Peyer's patch (tissue), 4 donors: ENCODE measurements around the gene C11orf16.

ENCODE experiments used
- POLR2A ChIP-seq, 2 donors: fragments of 450-650 bp; IDR thresholded peaks; one replicate each; pipeline ENCODE4 v1.5.1; 2017; ENCODE audit warnings: antibody characterized with exemption in 2 of 2, mild to moderate bottlenecking in 2 of 2, moderate library complexity in 2 of 2
- TF ChIP-seq, protein P1 (sequence below), 6 experiments: fragments of 450-650 bp in 4 of 6; fragments of 200-600 bp in 2 of 6; sonication (generic) in 1 of 6; IDR thresholded peaks; one replicate each; pipeline ENCODE4 v1.5.1; 2017 to 2019; ENCODE audit warnings: antibody characterized with exemption in 6 of 6, mild to moderate bottlenecking in 3 of 6, moderate library complexity in 1 of 6

GRCh38 chr11:8926236-8926635, 6.5 kb downstream of the C11orf16 start:
- TF ChIP-seq, protein P1, sequence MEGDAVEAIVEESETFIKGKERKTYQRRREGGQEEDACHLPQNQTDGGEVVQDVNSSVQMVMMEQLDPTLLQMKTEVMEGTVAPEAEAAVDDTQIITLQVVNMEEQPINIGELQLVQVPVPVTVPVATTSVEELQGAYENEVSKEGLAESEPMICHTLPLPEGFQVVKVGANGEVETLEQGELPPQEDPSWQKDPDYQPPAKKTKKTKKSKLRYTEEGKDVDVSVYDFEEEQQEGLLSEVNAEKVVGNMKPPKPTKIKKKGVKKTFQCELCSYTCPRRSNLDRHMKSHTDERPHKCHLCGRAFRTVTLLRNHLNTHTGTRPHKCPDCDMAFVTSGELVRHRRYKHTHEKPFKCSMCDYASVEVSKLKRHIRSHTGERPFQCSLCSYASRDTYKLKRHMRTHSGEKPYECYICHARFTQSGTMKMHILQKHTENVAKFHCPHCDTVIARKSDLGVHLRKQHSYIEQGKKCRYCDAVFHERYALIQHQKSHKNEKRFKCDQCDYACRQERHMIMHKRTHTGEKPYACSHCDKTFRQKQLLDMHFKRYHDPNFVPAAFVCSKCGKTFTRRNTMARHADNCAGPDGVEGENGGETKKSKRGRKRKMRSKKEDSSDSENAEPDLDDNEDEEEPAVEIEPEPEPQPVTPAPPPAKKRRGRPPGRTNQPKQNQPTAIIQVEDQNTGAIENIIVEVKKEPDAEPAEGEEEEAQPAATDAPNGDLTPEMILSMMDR (IDR thresholded peaks at IDR 0.05): no peak
- TF ChIP-seq POLR2A (IDR thresholded peaks at IDR 0.05): no peak
